Aorta (tissue), 5 donors: Measurements from ENCODE around the gene SLC5A6. TPM values are rescaled to one million over a fixed set of nuclear protein-coding genes. Genes with fewer than 3 reads are reported as not detected.
A peak's percentile ranks its signal among the peaks of the same experiment; 100 is the strongest.
"Not testable (repeated sequence)": the region's sequence is repeated elsewhere in the genome, so short reads cannot be mapped to it uniquely, and the experiment has no call there.

Experiments
- ATAC-seq: fragments of 200-7000 bp; cut with Tn5 transposase; one replicate; pipeline ENCODE4 v1.9.1; 2022; ENCODE audit warnings: moderate library complexity; ENCODE audit not compliant: low FRiP score
- DNase-seq, 2 donors: peaks; one replicate each; pipeline ENCODE4 v3.0.0-alpha.2; 2020
- H3K27ac ChIP-seq, 2 donors: one replicate each; pipeline ENCODE4 v1.5.1; 2013; ENCODE audit warnings: low read length in 2 of 2, mild to moderate bottlenecking in 2 of 2, moderate library complexity in 2 of 2, control low read depth in 1 of 2, inconsistent platforms in 1 of 2, low read depth in 1 of 2
- H3K27me3 ChIP-seq, 2 donors: one replicate each; pipeline ENCODE4 v1.6.1; 2013; ENCODE audit warnings: control low read depth in 1 of 2, low read length in 1 of 2, mild to moderate bottlenecking in 1 of 2, moderate library complexity in 1 of 2; ENCODE audit not compliant: insufficient read depth in 2 of 2, control insufficient read depth in 1 of 2
- H3K36me3 ChIP-seq, 2 donors: one replicate each; pipeline ENCODE4 v1.6.1; 2013; ENCODE audit warnings: control low read depth in 1 of 2, low read length in 1 of 2, mild to moderate bottlenecking in 1 of 2; ENCODE audit not compliant: insufficient read depth in 2 of 2, control insufficient read depth in 1 of 2
- H3K4me1 ChIP-seq, 2 donors: one replicate each; pipeline ENCODE4 v1.6.1; 2013; ENCODE audit warnings: low read length in 2 of 2, control low read depth in 1 of 2, mild to moderate bottlenecking in 1 of 2, moderate library complexity in 1 of 2; ENCODE audit not compliant: insufficient read depth in 2 of 2, control insufficient read depth in 1 of 2
- H3K4me3 ChIP-seq, 2 donors: one replicate each; pipeline ENCODE4 v1.5.1; 2013; ENCODE audit warnings: low read length in 2 of 2, control low read depth in 1 of 2, mild to moderate bottlenecking in 1 of 2
- H3K9me3 ChIP-seq: one replicate; pipeline ENCODE4 v1.6.1; 2013; ENCODE audit warnings: mild to moderate bottlenecking, low read length; ENCODE audit not compliant: control insufficient read depth
- WGBS, 2 donors: extraction: QIAGEN DNeasy Blood & Tissue Kit; methylation state at CpG; one replicate each; pipeline ENCODE4 v1.1.7; 2013; 5-methylcytosine and 5-hydroxymethylcytosine counted together
- intact Hi-C, 2 donors: fragments of 100-400 bp; cut with DNase I; formaldehyde crosslinking; loops; one replicate each; pipeline versions ENCODE4 v1.14.2 to v1.15.0; 2022
- polyA plus RNA-seq, 2 donors: library from polyadenylated mRNA; stranded (reverse); fragments of 200-250 nt; gene quantifications; one replicate each; pipeline ENCODE4 v1.2.3, GENCODE V29; 2013
- total RNA-seq, 2 donors: library from RNA; stranded (reverse); fragmentation: NEBNext Ultra II Directional; extraction: Animal tissue kit (Norgen Biotek cat#: 25700); gene quantifications; one replicate each; pipeline ENCODE4 v1.2.1, GENCODE V29; 2021
- donor health status: healthy with polysubstance abuse.
- donor health status: Bipolar disorder and iron deficiency.
- donor health status: DM: no; HTN: no; CAD: no.
- donor health status: DM: no; HTN: no; CAD: no.
- donor health status: DM: yes; HTN: yes; CAD: no.

Gene SLC5A6
- total and polyA plus RNA-seq, 4 donors, result 16.4 to 24.7 (median 19.6) TPM

DNA sequence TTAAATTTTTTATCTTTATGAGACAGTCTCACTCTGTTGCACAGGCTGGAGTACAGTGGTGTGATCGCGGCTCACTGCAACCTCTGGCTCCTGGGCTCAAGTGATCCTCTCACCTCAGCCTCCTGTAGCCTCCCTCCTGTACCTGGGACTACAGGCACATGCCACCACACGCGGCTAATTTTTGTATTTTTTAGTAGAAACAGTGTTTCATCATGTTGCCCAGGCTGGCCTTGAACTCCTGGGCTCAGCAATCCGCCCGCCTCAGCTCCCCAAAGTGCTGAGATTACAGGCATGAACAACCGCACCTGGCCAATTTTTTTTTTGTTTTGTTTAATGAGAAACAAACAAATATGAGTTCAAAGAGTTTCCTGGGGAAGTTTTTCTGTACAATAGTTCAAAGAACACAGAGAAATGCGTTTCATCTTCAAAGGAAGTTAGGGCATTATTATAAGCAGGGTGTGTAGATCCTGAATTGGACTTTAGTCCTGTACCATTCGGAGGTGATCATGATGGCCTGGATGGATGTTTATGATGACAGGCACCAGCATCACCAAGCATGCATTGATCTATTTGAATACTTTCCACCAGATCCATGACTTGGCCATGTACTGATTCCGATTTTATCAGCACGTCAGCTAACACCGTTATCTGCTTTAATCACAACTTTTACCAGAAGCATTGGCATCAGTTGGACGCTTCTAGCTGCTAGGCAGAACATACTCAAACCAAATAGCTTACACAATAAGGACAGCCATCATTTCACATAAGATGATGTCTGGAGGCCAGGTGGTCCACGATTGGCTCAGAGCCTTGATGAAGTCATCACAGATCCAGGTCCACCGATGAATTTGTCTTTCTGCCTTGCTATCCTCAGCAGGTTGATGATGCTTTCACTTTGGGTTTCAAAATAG is 34.4 kb downstream of the SLC5A6 start:
- H3K36me3 ChIP-seq, result no peaks in the 10 kb centered on the region
- ATAC-seq, result no peak
- no peaks in the 10 kb centered on the region for H3K4me1 ChIP-seq
- H3K4me3 ChIP-seq, result no peak overlapping the region
- DNase-seq, result no peak
- WGBS, 2 donors, result 80 to 83% methylated on average over 15 of the region's 15 CpGs
- no peaks in the 10 kb centered on the region for H3K9me3 ChIP-seq
- H3K27me3 ChIP-seq, result no peaks in the 10 kb centered on the region
- intact Hi-C loops, result no loop called here
- no peak overlapping the region for H3K27ac ChIP-seq

DNA sequence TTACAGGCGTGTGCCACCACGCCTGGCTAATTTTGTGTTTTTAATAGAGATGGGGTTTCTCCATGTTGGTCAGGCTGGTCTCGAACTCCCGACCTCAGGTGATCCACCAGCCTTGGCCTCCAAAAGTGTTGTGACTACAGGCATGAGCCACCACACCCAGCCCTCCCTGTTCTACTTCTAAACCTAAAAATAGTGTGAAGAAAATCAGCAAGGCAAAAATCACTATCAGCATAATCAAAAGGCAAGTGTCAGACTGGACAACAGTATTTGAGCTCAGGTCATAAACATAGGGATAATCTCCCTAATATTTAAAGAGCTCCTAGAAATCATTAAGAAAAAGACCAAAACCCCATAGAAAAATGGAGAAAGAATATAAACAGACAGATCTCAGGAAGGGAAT is 36.3 kb downstream of the SLC5A6 start:
- DNase-seq, H3K9me3 ChIP-seq, H3K27ac ChIP-seq, ATAC-seq, H3K36me3 ChIP-seq, intact Hi-C loops, H3K4me1 ChIP-seq, H3K27me3 ChIP-seq, H3K4me3 ChIP-seq: not testable (repeated sequence)
- 89 to 94% methylated on average over 4 of the region's 4 CpGs for WGBS, 2 donors

DNA sequence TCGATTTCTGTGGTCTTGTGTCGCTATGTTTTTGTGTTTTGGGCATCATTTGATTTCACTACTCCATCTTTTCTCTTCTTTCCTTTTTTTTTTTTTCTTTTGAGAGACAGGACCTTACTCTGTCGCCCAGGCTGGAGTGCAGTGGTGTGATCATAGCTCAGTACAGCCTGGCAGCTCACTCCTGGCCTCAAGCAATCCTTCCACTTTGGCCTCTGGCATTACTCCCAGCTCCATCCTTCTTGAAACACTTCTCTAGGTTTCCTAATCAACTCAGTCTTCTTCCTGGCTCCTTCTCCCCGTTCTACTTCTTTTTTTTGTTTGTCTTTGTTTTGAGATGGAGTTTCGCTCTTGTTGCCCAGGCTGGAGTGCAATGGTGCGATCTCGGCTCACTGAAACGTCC is 36.7 kb downstream of the SLC5A6 start:
- Histone ChIP-seq H3K4me1 (no peaks in the 10 kb centered on the region), H3K27ac (no peak overlapping the region), H3K4me3 (no peak overlapping the region), H3K9me3 (no peaks in the 10 kb centered on the region), H3K27me3 (no peaks in the 10 kb centered on the region), H3K36me3 (no peaks in the 10 kb centered on the region)
- intact Hi-C loops, result no loop called here
- 66 to 70% methylated on average over 8 of the region's 8 CpGs for whole genome bisulfite sequencing, 2 donors
- DNase-seq, result peak in 1 of 2 donors; percentile 53
- ATAC-seq, result no peak

DNA sequence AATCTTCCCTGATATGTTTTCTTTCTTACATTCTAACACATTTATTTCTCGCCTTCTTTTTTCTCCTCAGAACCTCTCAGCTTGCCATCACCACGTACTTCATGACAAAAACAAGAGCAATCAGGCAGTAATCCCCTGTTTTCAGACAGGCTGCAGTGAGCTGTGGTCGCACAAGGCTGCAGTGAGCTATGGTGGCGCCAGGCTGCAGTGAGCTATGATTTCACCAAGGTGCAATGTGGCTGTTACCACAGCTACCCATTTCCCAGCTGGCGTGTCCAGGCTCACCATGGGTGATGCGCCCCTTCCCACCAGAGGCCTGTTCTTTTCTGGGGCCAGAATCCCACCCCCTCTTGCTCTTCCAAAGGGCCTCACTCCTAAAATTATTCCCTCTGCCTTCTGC is 37.4 kb downstream of the SLC5A6 start:
- 55 to 66% methylated on average over 6 of the region's 6 CpGs for WGBS, 2 donors
- Histone ChIP-seq H3K4me1 (no peaks in the 10 kb centered on the region), H3K4me3 (no peak overlapping the region), H3K36me3 (no peaks in the 10 kb centered on the region), H3K27me3 (no peaks in the 10 kb centered on the region), H3K27ac (no peak overlapping the region), H3K9me3 (no peaks in the 10 kb centered on the region)
- DNase-seq, result no peak
- no peak for ATAC-seq
- intact Hi-C loops, result loop anchor here in 1 of 2 donors (5.0 kb wide), 1 partner anchor 108 kb away; the partner anchor contains the start of gene TRIM54

DNA sequence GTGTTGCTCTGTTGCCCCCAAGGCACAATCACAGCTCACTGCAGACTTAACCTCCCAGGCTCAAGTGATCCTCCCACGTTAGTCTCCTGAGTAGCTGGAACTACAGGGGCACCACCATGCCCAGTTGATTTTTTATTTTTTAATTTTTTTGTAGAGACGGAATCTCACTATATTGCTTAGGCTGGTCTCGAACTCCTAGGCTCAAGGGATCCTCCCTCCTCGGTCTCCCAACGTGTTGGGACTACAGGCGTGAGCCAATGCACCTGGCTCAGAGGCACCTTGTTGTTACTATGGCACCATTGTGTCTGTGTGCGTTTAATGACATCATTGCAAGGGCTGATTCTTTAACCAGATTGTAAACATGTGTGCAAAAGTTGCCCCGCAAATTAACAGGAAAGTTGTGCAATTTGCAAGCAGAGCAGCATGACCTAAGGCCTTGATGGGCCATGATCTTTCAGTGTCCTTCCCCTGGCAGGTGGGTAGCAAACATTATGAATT is 40.7 kb downstream of the SLC5A6 start:
- DNase-seq (no peak), ATAC-seq (no peak)
- H3K9me3 ChIP-seq, result no peaks in the 10 kb centered on the region
- H3K4me1 ChIP-seq, result no peaks in the 10 kb centered on the region
- no peak overlapping the region for H3K4me3 ChIP-seq
- intact Hi-C loops, result loop anchor here in 1 of 2 donors (5.0 kb wide), 1 partner anchor 111 kb away; the partner anchor contains the start of gene TRIM54
- 73 to 80% methylated on average over 8 of the region's 8 CpGs for WGBS, 2 donors
- no peaks in the 10 kb centered on the region for H3K36me3 ChIP-seq
- H3K27me3 ChIP-seq, result no peaks in the 10 kb centered on the region
- H3K27ac ChIP-seq, result no peak overlapping the region

DNA sequence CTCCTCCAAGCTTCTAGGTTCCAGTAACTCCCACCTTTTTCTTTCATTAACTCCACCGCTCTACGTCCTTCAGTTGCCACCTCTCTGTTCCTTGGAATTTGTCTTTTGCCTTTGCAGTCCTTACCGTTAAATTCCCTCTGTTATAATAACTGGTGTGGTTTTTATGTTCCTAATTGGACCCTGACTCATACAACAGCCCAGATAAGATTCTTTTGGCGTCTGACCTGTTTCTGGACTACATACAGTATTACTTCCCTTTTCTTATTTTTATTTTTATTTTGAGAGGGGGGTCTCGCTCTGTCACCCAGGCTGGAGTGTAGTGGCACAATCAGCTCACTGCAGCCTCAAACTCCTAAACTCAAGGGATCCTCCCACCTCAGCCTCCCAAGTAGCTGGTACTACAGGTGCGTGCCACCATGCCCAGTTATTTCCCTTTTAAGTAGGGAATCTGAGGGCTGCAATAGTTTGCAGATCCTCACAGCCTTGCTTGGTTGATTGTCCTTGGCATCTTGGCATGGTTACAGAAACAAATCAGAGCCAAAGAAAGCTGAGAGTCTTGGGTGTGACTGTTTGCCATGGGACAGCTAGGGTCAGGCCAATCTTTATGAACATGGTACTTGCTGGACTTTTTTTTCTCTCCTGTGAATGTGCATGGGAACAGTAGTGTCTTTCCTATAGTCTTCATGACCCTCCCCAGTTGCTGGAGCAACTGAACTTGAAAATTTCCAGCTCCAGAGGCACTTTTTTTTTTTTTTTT is 41.3 kb downstream of the SLC5A6 start:
- no peak for DNase-seq
- no peak overlapping the region for H3K4me3 ChIP-seq
- no peaks in the 10 kb centered on the region for H3K4me1 ChIP-seq
- intact Hi-C loops, result loop anchor here in 1 of 2 donors (5.0 kb wide), 1 partner anchor 112 kb away; the partner anchor contains the start of gene TRIM54
- no peaks in the 10 kb centered on the region for H3K36me3 ChIP-seq
- no peaks in the 10 kb centered on the region for H3K9me3 ChIP-seq
- no peak overlapping the region for H3K27ac ChIP-seq
- no peak for ATAC-seq
- H3K27me3 ChIP-seq, result no peaks in the 10 kb centered on the region
- 61 to 64% methylated on average over 6 of the region's 6 CpGs for WGBS, 2 donors

DNA sequence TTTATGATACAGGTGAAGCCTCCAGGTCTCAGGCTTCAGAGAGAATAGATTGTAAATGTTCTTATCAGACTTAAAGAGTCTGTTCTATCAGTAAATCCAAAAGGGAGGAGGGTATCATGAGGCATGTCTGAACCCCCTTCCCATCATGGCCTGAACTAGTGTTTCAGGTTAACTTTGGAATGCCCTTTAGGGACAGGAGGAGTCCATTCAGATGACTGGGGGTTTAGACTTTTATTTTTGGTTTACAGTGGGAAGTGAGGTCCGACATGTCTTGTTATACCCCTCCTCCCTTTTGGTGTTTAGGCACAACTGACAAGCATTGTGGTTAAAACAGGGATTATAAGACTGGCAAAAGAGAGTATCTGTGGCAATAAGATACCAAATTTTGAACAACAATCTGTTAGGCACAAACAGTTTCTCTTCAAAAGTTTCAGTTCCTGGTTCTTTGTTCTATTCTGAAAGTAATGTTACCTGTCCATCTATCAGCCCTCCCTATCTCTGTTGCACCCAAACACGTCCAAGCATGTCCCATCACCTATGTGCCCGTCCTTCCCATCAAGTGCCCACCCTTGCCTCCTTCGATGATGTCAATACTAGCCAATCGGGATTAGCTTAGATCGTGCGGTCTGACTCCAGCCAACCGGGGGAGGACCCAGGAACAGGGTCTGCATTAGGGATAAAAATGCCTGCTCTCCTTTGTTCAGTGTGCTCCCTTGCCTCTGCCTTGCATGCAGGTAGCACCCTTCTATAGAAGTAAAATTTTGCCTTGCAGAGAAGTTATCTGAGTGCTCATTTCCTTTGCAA is 46.9 kb downstream of the SLC5A6 start:
- Histone ChIP-seq H3K4me1 (no peaks in the 10 kb centered on the region), H3K27ac (no peak overlapping the region), H3K4me3 (no peak overlapping the region), H3K36me3 (no peaks in the 10 kb centered on the region), H3K27me3 (no peaks in the 10 kb centered on the region), H3K9me3 (no peaks in the 10 kb centered on the region)
- WGBS, 2 donors, result 84 to 85% methylated on average over 8 of the region's 8 CpGs
- intact Hi-C loops, result no loop called here
- no peak for ATAC-seq
- DNase-seq, result no peak
